IPS-18c (cell line): ENCODE results near the gene POLL.
A peak's percentile ranks its signal among the peaks of the same experiment; 100 is the strongest.
"Not testable (repeated sequence)": the region's sequence is repeated elsewhere in the genome, so short reads cannot be mapped to it uniquely, and the experiment has no call there.

Experiments
- H3K4me3 ChIP-seq: 2 replicates; pipeline ENCODE4 v1.7.0; 2013; ENCODE audit warnings: low read depth, mild to moderate bottlenecking, low read length, moderate library complexity; ENCODE audit not compliant: insufficient read depth
- H3K9me3 ChIP-seq: one replicate; pipeline ENCODE4 v1.6.1; 2013; ENCODE audit warnings: mild to moderate bottlenecking, low read length, moderate library complexity; ENCODE audit not compliant: control insufficient read depth, insufficient read depth

The POLL gene

DNA sequence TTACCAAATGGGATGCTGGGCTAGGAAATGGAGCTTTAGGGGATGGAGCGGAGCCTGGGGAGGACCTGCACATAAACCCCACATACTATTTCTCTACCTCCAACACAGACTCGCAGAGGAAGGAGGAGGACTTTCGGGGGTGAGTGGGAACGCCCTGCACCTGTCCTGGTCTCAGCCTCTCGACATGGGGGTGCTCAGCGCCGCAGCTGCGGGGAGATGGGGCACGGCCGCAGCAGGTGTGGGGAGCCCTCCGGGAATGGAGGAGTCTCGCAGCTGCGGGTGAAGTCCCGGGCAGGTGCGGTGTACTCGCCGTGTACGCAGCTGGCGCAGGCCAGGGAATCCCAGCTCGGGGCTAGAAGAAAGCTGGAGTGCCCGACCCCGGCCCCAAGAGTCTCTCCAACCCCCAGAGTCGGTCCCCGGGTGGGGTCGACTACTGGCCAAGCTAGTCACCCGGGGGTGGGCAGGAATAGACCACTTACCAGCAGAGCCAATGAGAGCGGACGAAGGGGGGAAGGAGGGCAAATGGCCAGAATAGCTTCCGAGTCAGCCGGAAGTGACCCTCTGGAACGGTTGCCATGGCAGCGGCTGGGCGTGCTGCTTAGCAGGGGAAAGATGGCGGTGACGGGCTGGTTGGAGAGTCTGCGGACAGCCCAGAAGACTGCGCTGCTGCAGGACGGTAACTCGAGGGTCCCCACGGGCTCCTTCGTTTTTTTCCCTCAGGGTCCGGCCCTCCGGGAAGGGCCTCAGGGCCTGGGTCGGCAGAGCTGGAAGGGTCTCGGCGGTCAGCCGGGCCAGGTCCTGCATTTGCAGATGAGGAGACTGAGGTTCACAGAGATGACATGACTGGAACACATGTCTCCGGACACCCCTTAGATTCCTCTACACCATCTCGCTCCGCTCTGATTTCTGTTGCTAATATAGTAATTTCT lies at the start of gene POLL, which contains the start of gene DPCD:
TSS of gene POLL (minus strand) at position 533 of the 929 bp plus-strand sequence. CDS start 897 bp downstream, outside the sequence.
TSS of gene DPCD (plus strand) at position 597 of the 929 bp plus-strand sequence. CDS start at position 613, 16 bp downstream.
- Histone ChIP-seq H3K4me3 (peak within 1 kb of the TSS; percentile 97), H3K9me3 (no peaks in the 10 kb centered on the region)

DNA sequence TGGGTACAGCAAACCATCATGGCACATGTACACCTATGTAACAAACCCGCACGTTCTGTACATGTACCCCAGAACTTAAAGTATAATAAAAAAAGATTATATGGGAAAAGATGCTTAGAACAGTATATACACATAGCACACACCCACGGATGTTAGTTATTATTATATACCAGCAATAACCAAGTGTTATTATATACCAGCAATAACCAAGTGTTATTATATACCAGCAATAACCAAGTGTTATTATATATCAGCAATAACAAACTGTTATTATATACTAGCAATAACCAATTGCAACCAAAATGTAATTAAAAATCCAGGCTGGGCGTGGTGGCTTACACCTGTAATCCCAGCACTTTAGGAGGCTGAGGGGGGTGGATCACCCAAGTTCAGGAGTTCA lies 45.5 kb upstream of the POLL start:
- H3K9me3 ChIP-seq, H3K4me3 ChIP-seq: not testable (repeated sequence)

DNA sequence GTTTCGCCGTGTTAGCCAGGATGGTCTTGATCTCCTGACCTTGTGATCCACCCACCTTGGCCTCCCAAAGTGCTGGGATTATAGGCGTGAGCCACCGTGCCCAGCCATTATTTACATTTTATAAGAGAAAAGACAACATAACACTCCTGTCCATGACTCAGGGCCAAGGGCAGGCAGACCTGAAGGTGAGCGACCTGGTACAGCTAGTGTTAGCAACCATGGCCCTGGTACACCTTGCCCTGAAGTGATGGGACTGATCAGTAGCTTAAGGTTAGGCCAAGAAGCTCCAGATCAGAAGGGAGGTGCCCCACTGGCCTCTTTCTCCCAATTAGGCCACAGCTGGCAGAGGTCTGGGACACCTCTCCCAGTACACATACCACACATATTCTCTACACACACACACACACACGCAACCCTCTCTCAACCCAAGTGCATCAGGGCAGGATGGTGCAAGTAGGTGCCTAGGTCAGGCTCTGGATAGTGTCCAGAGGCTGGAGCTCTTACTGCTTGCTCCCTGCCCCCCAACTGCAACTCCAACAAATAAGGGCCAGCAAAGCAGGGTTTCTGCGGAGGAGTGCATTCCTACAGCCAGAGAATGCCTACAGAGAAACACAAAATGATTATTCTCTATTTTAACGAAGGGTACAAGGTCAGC lies 43.9 kb upstream of the POLL start:
- no peak overlapping the region for H3K4me3 ChIP-seq
- peaks cover 4% of the 10 kb centered on the region for H3K9me3 ChIP-seq

DNA sequence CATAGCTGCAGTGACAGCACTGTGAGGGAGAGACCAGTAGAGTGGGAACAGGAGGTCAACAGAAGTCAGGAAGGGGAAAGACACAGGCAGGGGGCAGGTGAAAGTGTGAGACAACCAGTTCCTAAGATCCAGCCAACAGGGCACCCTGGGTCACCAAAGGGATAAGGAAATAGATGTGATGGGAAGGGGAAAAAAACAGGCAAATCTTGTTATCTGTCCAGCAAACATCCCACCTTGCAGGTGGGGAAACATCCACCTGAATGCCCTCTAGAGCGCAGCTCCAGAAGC lies 42.5 kb upstream of the POLL start:
- peaks cover 2% of the 10 kb centered on the region for H3K9me3 ChIP-seq
- no peak overlapping the region for H3K4me3 ChIP-seq

DNA sequence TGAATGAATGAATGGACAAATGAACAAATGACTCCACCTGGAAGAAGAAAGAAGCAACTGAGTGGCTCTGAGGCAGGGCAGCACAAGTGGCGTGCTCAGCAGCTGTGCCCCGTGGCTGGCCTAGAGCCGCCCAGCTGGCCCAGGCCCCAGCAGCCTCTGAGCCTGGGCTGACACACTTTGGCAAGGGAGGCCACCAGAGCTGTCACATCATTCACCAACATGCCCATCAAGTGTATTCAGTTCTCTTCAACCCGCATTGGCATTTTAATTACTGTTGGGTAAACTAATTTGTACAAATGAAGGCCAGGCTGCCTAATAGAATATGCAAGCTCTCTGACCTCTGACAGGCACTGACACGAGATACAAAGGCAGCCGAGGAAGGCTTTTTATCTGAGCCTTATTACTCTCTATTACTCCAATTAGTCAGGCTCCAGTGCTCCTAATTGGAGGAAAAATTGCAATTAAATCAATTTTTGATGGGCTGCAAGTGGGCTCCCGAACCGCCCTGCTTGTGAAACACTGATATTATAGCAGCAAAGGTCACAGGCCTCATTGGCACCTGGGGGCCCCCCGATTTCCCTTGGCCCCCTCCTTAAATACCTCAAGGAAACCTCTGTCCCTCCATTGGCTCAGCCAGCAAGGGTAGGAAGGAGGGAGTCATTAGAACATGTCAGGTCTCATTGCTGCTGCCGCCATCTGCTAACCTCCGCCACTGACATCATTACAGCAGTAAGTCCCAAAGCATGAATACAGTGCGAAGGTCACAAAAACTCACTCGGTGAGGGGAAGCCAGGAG lies 42.0 kb upstream of the POLL start:
- H3K9me3 ChIP-seq: no peaks in the 10 kb centered on the region
- no peak overlapping the region for H3K4me3 ChIP-seq

DNA sequence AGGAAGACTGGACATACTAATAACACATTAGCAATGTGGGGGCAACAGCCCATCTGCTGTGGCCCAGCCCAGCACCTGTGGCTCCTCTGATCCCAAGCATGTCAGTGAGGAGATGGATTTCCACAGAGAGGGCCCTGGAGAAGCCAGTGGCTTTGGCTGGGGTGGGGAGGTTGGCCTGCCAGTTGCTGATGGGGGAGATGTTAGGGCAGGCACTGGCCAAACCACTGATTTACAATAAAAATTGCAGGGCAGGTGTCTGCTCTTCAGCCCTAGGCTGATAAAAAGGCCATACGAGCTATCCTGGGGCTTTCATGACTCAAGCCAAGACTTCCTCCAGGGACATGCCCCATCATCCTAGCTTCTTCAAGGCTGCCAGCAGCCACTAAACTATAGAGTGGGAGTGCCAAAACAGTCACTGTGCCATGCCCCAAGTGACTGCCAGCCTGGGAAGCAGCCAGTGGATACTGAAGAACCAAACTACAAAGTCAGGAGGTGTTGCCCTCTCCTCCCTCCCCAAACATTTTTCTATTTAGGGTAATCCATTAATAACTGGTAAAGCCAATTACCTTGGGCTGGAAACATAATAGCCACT lies 37.9 kb upstream of the POLL start:
- Histone ChIP-seq H3K4me3 (no peak overlapping the region), H3K9me3 (no peaks in the 10 kb centered on the region)

DNA sequence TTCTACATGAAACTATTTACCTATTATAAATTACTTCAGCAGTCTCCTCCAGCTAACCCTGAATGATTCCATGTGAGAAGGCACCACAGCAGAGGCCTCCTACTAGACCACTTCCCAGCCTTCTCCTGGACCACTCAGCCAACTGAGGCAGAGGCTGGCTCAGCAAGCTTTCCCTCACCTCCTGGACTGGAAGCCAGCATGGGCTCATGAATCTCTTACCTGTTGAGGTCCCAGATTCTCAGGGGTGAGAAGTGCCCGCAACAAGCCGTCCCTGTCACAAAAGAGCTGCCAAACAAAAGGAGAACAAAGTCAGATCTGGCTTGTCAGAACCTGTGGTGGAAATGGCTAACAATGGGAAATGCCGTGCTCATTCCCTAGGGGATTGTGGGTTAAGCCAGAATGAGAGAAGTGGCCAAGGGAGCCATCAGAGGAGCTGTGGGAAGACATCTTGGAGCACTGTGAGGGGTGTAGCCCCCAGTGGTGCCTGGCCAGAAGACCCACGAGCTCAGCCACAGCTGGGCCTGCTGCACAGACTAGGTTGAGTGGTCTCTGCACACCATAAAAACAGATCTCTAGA lies 36.6 kb upstream of the POLL start:
- no peaks in the 10 kb centered on the region for H3K9me3 ChIP-seq
- no peak overlapping the region for H3K4me3 ChIP-seq

DNA sequence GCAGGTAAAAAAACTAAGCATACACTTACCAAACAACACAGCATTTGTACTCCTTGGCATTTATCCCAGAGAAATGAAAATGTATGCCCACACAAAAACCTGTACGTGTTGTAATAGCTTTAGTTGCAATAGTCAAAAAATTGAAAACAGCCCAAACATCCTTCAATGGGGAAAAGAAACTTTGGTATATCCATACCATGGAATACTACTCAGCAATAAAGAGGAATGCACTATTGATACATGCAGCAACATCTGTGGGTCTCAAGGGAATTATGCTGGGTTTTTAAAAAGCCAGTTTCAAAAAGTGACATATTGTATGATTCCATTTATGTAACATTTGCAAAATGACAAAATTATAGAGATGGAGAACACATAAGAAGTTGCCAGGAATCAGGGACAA lies 35.5 kb upstream of the POLL start:
- Histone ChIP-seq H3K4me3 (no peak overlapping the region), H3K9me3 (no peaks in the 10 kb centered on the region)

DNA sequence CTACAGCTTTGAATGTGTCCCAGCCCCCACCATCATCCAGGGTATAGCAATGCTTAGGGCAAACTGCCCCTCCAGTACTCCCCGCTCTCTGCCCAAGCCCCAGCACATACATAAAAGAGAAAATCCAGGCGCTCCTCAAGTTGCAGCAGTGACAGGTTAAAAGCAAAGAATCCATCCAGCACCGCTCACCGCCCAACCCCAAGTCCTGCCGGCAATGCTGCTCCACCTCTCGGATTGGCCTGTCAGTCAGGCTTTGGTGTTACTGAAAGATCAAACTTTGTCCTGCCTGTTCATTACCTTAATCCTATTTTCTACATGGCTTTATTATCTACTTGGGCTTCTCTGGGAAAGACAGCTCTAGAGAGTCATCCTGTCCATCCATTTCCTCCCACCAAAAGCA lies 31.9 kb upstream of the POLL start:
- H3K4me3 ChIP-seq: no peak overlapping the region
- no peaks in the 10 kb centered on the region for H3K9me3 ChIP-seq

DNA sequence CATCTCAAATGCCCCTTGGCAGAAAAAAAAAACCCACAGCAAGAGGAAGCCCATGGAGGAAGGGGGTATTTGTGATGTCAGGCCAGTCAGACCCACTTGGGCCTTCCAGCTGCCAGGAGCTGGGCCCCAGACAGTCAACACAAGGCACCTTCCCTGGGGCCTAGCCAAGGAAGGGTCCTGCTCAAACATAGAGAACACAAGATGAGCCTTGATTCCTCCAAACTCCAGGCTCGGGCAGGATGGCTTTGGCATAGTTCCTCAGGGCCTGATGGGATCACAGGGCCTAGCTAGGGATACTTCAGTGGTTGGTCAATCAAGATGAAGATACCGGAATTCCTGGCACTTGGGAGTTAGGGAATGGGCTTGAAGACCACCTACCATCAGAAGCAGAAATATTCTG lies 30.8 kb upstream of the POLL start:
- Histone ChIP-seq H3K9me3 (no peaks in the 10 kb centered on the region), H3K4me3 (no peak overlapping the region)

DNA sequence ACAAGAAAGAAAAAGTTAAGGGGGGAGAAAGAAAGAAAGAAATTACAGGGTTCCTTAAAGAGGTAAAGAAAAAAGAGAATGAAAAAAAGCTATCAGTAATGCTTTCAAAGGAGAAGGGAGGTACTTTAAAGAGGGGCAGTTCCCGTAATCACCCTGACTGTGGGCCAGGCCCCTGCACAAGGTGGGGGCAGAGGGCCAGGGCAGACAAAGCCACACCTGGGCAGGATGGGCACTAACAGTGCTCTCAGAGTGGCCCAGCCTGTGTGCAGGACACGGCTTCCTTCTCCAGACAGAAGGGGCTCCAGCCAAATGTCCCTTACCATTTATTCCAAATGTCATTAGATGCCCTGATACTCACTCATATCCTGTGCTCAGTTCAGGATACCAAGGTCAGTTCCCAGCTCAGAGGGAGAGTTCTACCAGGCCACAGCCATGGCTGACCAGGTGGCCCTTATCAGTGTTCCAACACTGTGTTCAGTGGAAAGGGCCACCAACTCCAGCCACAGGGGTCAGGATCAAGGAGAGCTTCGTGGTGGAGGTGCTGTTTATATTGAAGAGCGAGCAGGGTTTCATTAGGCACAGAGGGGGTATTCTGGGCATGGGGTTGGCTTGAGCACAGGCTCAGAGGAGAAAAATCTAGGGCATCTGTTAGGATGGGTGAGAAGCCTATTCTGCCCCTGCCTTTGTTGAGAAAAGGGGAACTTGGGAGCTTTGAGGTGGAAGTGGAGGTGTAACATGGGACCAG lies 29.9 kb upstream of the POLL start:
- Histone ChIP-seq H3K9me3 (no peaks in the 10 kb centered on the region), H3K4me3 (no peak overlapping the region)

DNA sequence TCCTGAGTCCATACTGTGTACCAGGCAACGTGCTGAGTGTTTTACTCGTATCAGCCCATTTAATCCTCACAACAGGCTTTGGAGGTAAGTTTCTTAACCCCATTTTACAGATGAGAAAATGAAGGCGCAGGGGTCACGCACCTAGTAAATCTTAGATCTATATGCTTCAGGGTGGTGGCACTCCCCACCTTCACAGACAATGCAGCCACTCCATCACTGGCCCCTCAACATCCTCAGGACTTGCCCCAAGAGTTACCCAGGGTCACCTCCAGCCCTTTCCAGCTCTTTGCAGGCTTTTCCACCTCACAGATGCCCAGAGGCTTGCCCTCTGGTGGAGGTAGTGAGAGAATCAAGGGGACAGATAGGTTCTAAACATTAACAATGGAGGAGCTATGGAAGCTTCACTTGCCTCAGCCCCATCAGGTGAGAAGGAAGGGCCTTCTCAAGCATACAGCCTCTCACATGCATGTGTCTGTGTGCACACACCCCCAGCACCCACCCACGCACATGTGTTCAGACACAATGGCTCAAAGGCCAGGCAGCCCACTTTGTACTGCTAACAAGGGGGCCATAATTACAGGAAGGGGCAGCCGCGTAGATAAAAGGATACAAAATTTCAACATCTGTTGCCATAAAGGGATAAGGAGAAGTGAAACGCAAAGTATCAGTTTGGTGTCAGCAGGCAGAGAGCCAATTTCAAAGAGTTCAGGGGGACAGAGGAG lies 29.2 kb upstream of the POLL start:
- H3K4me3 ChIP-seq: no peak overlapping the region
- H3K9me3 ChIP-seq: no peaks in the 10 kb centered on the region

DNA sequence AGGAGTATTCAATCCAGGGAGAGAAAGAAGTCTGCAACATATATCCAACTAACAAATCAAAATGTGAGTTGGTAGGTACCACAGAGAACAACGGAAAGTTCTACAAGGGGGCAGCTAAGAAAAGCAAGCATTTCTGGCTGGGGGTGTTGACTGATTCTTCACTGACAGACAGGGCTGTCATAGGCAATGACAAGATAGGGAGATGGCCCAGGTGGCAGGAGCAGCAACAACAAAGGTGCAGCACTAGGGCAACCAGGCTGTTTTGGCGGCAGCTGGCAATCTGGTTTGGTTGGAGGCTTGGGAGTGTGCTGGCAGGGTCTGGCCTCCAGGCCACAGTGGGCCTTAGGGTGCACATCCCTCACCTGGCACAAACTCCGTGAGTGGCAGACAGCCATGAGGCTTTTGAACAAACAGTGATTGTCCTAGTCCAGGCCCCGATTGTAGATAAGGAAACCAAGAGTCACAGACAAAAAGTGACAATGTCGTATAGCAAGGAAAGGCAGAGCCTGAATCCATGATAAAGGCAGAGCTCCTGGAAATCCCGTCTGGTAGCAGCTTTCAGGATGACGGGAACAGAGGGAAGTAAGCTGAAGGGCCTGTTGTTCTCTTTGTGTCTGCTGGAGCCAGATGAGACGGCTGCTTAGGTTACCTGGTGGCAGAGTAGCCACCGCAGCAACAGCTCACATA lies 28.5 kb upstream of the POLL start:
- Histone ChIP-seq H3K9me3 (no peaks in the 10 kb centered on the region), H3K4me3 (no peak overlapping the region)

DNA sequence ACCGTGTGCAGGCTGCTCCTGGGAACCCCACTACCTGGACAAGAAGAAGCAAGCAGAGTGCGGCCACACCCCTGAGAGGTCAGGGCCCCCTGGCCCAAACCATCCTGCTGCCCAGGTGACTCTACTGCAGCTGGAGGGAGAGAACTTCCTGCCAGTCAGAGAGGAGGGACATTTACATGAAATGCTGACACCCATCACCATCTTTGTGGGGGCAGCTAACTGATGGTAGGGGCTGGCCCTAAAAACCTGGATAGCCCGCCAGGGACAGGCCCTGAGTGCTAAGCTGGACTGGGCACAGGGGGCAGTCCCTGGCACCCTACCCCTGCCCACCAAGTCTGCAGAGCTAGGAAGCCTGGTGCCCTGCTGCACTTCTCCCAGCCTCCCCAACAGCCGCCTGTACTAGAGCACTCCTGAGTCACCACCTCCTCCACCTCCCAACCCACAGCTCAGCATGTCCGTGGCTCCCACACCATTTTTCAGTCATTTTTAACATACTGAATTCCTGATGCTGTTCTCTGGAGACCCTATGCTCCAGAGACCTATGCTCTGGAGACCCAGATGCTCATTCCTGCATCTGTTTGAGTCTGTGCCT lies 27.6 kb upstream of the POLL start:
- Histone ChIP-seq H3K9me3 (no peaks in the 10 kb centered on the region), H3K4me3 (no peak overlapping the region)
